H1 (cell line): ENCODE results near the gene HSPBP1. TPM values are rescaled to one million over a fixed set of nuclear protein-coding genes. Genes with fewer than 3 reads are reported as not detected.

Experiments used
- CTCF ChIA-PET: fragments of 300-600 bp; sonication (Branson Sonifier 250); formaldehyde crosslinking; loops from one replicate; lab custom pipeline; 2021; ENCODE audit not compliant: partially characterized antibody; lab: Charles Lee
- POLR2A ChIA-PET: fragments of 300-600 bp; sonication (Branson Sonifier 250); formaldehyde crosslinking; loops from one replicate; lab custom pipeline; 2021; ENCODE audit warnings: inconsistent platforms; ENCODE audit not compliant: partially characterized antibody; lab: Charles Lee
- DNase-seq, 2 experiments: peaks; one replicate each; pipeline versions ENCODE4 v3.0.0 to v3.0.0-alpha.2; 2010 to 2022; ENCODE audit warnings: low spot score in 2 of 2, low read depth in 1 of 2, mixed read lengths in 1 of 2
- FAIRE-seq: peaks from 2 replicates; lab custom pipeline; 2011; peaks lifted over from hg19 to GRCh38; lab: Jason Lieb, UNC
- H2AFZ ChIP-seq: 2 replicates; pipeline ENCODE4 v1.8.1; 2012; ENCODE audit warnings: low read length, inconsistent platforms
- H2AK5ac ChIP-seq: 2 replicates; pipeline ENCODE4 v1.6.1; 2013; ENCODE audit warnings: low read depth, low read length
- H2BK120ac ChIP-seq: replicated peaks from 2 replicates; pipeline ENCODE3; 2013; ENCODE audit warnings: low read depth, low read length, inconsistent platforms
- H2BK12ac ChIP-seq: 2 replicates; pipeline ENCODE4 v1.6.1; 2013; ENCODE audit warnings: low read depth, low read length
- H2BK15ac ChIP-seq: 2 replicates; pipeline ENCODE4 v1.6.1; 2013; ENCODE audit warnings: low read length
- H2BK20ac ChIP-seq: 2 replicates; pipeline ENCODE4 v1.6.1; 2013; ENCODE audit warnings: low read length
- H2BK5ac ChIP-seq: 2 replicates; pipeline ENCODE4 v1.6.1; 2013; ENCODE audit warnings: low read depth, low read length
- H3K14ac ChIP-seq: 2 replicates; pipeline ENCODE4 v1.6.1; 2013; ENCODE audit warnings: inconsistent platforms; ENCODE audit not compliant: insufficient read length
- H3K18ac ChIP-seq: 2 replicates; pipeline ENCODE4 v1.6.1; 2013; ENCODE audit warnings: low read length; ENCODE audit errors: extremely low read depth
- H3K23ac ChIP-seq: 2 replicates; pipeline ENCODE4 v1.6.1; 2013; ENCODE audit warnings: inconsistent platforms; ENCODE audit not compliant: insufficient read length
- H3K23me2 ChIP-seq: 2 replicates; pipeline ENCODE4 v1.6.1; 2013; ENCODE audit warnings: low read depth, low read length
- H3K27ac ChIP-seq: 2 replicates; pipeline ENCODE4 v1.6.1; 2011; ENCODE audit warnings: low read depth, low read length, inconsistent platforms
- H3K27me3 ChIP-seq, 4 experiments: replicated peaks in 1 of 4; 1 replicate in 1 of 4; 2 replicates in 3 of 4; pipeline versions ENCODE4 v1.6.1 to v1.8.1; 2011 to 2013; ENCODE audit warnings: low read length in 3 of 4, mild to moderate bottlenecking in 3 of 4, inconsistent platforms in 2 of 4, mixed read lengths in 2 of 4, moderate library complexity in 1 of 4; ENCODE audit not compliant: control insufficient read depth in 3 of 4, insufficient read depth in 3 of 4; ENCODE audit errors: extremely low read depth in 1 of 4
- H3K36me3 ChIP-seq, 4 experiments: 2 replicates each; pipeline versions ENCODE4 v1.6.1 to v1.8.1; 2011 to 2013; ENCODE audit warnings: mild to moderate bottlenecking in 4 of 4, low read length in 3 of 4, moderate library complexity in 2 of 4, control low read depth in 1 of 4, inconsistent platforms in 1 of 4; ENCODE audit not compliant: insufficient read depth in 4 of 4, control insufficient read depth in 2 of 4
- H3K4ac ChIP-seq: replicated peaks from 2 replicates; pipeline ENCODE3; 2013; ENCODE audit warnings: low read length, low read depth, mixed read lengths, inconsistent platforms; ENCODE audit not compliant: insufficient read length
- H3K4me1 ChIP-seq, 4 experiments: replicated peaks in 1 of 4; 1 replicate in 1 of 4; 2 replicates in 3 of 4; pipeline versions ENCODE4 v1.6.1 to v1.8.1; 2011 to 2013; ENCODE audit warnings: low read length in 3 of 4, inconsistent platforms in 2 of 4, mixed read lengths in 1 of 4; ENCODE audit not compliant: insufficient read depth in 4 of 4, control insufficient read depth in 3 of 4
- H3K4me2 ChIP-seq, 2 experiments: 2 replicates each; pipeline versions ENCODE4 v1.6.1 to v1.8.1; 2011 to 2013; ENCODE audit warnings: low read depth in 2 of 2, low read length in 2 of 2, control low read depth in 1 of 2, inconsistent platforms in 1 of 2, mild to moderate bottlenecking in 1 of 2; ENCODE audit not compliant: insufficient read depth in 1 of 2
- H3K4me3 ChIP-seq, 4 experiments: fragments of 200-600, 300-600 bp in 1 of 4; sonication (generic), shearing (Covaris generic), sonication (Bioruptor Twin) in 1 of 4; 2 replicates each; pipeline versions ENCODE4 v1.5.1 to v1.8.1; 2011 to 2016; ENCODE audit warnings: low read length in 4 of 4, low read depth in 3 of 4, control low read depth in 2 of 4, inconsistent platforms in 2 of 4, mild to moderate bottlenecking in 2 of 4, mixed read lengths in 1 of 4, moderate library complexity in 1 of 4; ENCODE audit not compliant: insufficient read depth in 2 of 4; ENCODE audit errors: extremely low read depth in 1 of 4
- H3K56ac ChIP-seq: replicated peaks from 2 replicates; pipeline ENCODE3; 2013; ENCODE audit warnings: low read depth, mild to moderate bottlenecking, mixed read lengths, low read length, inconsistent platforms; ENCODE audit not compliant: insufficient read length
- H3K79me1 ChIP-seq: 2 replicates; pipeline ENCODE4 v1.6.1; 2013; ENCODE audit warnings: low read depth, low read length, control low read depth
- H3K79me2 ChIP-seq, 2 experiments: 2 replicates each; pipeline versions ENCODE4 v1.6.1 to v1.8.1; 2012 to 2013; ENCODE audit warnings: low read length in 2 of 2, mild to moderate bottlenecking in 2 of 2, inconsistent platforms in 1 of 2; ENCODE audit not compliant: insufficient read depth in 2 of 2, control insufficient read depth in 1 of 2
- H3K9ac ChIP-seq, 4 experiments: replicated peaks in 1 of 4; 1 replicate in 1 of 4; 2 replicates in 3 of 4; pipeline versions ENCODE4 v1.6.1 to v1.8.1; 2011 to 2013; ENCODE audit warnings: low read depth in 3 of 4, low read length in 3 of 4, control low read depth in 2 of 4, mild to moderate bottlenecking in 2 of 4, moderate library complexity in 2 of 4, inconsistent platforms in 1 of 4; ENCODE audit errors: extremely low read depth in 1 of 4
- H3K9me3 ChIP-seq, 2 experiments: 2 replicates each; pipeline versions ENCODE4 v1.6.1 to v1.8.1; 2012 to 2013; ENCODE audit warnings: mild to moderate bottlenecking in 2 of 2, moderate library complexity in 2 of 2, control low read depth in 1 of 2, inconsistent platforms in 1 of 2, low read depth in 1 of 2, low read length in 1 of 2, mixed read lengths in 1 of 2; ENCODE audit not compliant: insufficient read depth in 2 of 2
- H4K20me1 ChIP-seq, 2 experiments: replicated peaks in 1 of 2; 2 replicates each; pipeline versions ENCODE3 to v1.8.1; 2011 to 2013; ENCODE audit warnings: inconsistent platforms in 2 of 2, low read length in 2 of 2, mild to moderate bottlenecking in 1 of 2; ENCODE audit not compliant: insufficient read depth in 2 of 2, control insufficient read depth in 1 of 2
- H4K5ac ChIP-seq: 2 replicates; pipeline ENCODE4 v1.6.1; 2013; ENCODE audit warnings: low read length, low read depth, mixed read lengths, inconsistent platforms; ENCODE audit not compliant: insufficient read length
- H4K8ac ChIP-seq: 2 replicates; pipeline ENCODE4 v1.8.0; 2013; ENCODE audit warnings: mild to moderate bottlenecking, moderate library complexity, low read length, inconsistent platforms; ENCODE audit not compliant: insufficient read depth; ENCODE audit errors: extremely low read depth
- H4K91ac ChIP-seq: replicated peaks from 2 replicates; pipeline ENCODE3; 2013; ENCODE audit warnings: low read length, mixed read lengths, inconsistent platforms; ENCODE audit not compliant: insufficient read length
- ATF2 ChIP-seq: IDR thresholded peaks from 2 replicates; pipeline ENCODE4 v1.6.1; 2012; ENCODE audit warnings: low read length, inconsistent platforms
- ATF3 ChIP-seq: IDR thresholded peaks from 2 replicates; pipeline ENCODE4 v1.6.1; 2011; ENCODE audit warnings: low read depth, mild to moderate bottlenecking, low read length; ENCODE audit not compliant: insufficient read depth
- CREB1 ChIP-seq: IDR thresholded peaks from 2 replicates; pipeline ENCODE4 v1.6.1; 2012; ENCODE audit warnings: inconsistent platforms
- CTBP2 ChIP-seq: IDR thresholded peaks from 2 replicates; pipeline ENCODE4 v1.7.0; 2011; ENCODE audit warnings: borderline replicate concordance, mild to moderate bottlenecking, moderate library complexity, mixed read lengths, low read length; ENCODE audit not compliant: insufficient read depth, insufficient read length
- EP300 ChIP-seq, 2 experiments: IDR thresholded peaks; 1 replicate in 1 of 2; 2 replicates in 1 of 2; pipeline ENCODE4 v1.6.1; 2011 to 2012; ENCODE audit warnings: low read depth in 2 of 2, low read length in 2 of 2, mild to moderate bottlenecking in 2 of 2, borderline replicate concordance in 1 of 2, inconsistent platforms in 1 of 2, moderate library complexity in 1 of 2
- KDM4A ChIP-seq: IDR thresholded peaks from one replicate; pipeline ENCODE4 v1.7.1; 2012; ENCODE audit warnings: low read depth, mild to moderate bottlenecking, moderate library complexity, low read length, inconsistent platforms; ENCODE audit not compliant: severe bottlenecking
- MAX ChIP-seq: IDR thresholded peaks from 2 replicates; pipeline ENCODE4 v1.6.1; 2012; ENCODE audit warnings: inconsistent platforms
- RBBP5 ChIP-seq: IDR thresholded peaks from 2 replicates; pipeline ENCODE4 v1.7.1; 2012; ENCODE audit warnings: low read depth, mild to moderate bottlenecking, inconsistent platforms, low read length, moderate library complexity, borderline replicate concordance
- RFX5 ChIP-seq: IDR thresholded peaks from 2 replicates; pipeline ENCODE4 v1.6.1; 2011; ENCODE audit warnings: low read depth, low read length, improper control_type of control experiment, borderline replicate concordance
- RXRA ChIP-seq: IDR thresholded peaks from 2 replicates; pipeline ENCODE4 v1.6.1; 2011; ENCODE audit warnings: low read depth, mild to moderate bottlenecking, low read length, moderate library complexity; ENCODE audit not compliant: insufficient read depth
- WGBS, 2 experiments: shearing (Covaris generic) in 1 of 2; methylation state at CpG; one replicate each; pipeline versions ENCODE4 v1.1.6 to v1.1.7; 2013 to 2015; ENCODE audit warnings: low lambda C conversion rate in 2 of 2, mixed read lengths in 2 of 2, inconsistent platforms in 1 of 2, low coverage in 1 of 2, missing lambda C conversion rate in 1 of 2; ENCODE audit not compliant: insufficient replicate concordance in 2 of 2, insufficient coverage in 1 of 2, insufficient read length in 1 of 2; ENCODE audit errors: extremely low coverage in 1 of 2, missing lambda C conversion rate in 1 of 2; 5-methylcytosine and 5-hydroxymethylcytosine counted together
- polyA plus RNA-seq, 7 experiments: library from polyadenylated mRNA; depleted of rRNA in 3 of 7; stranded (reverse) in 5 of 7; unstranded in 2 of 7; fragments of >200 nt in 5 of 7; fragments of 200-250 nt in 2 of 7; gene quantifications; 1 replicate in 5 of 7; 2 replicates in 1 of 7; 4 replicates in 1 of 7; pipeline versions ENCODE4 v1.2.1 to v1.2.3, GENCODE V29; 2011 to 2013; ENCODE audit warnings: missing spikeins in 2 of 7, mixed read lengths in 2 of 7
- total RNA-seq: library from RNA; stranded (reverse); fragmentation: NEBNext Ultra II Directional; extraction: Animal tissue kit (Norgen Biotek cat#: 25700); gene quantifications from 2 replicates; pipeline ENCODE4 v1.2.1, GENCODE V29; 2021

The HSPBP1 gene
- total and polyA plus RNA-seq, 2 of the 8 experiments (the other 6 are each of a cell fraction or from before 2014, with no cell fraction given) = 63.4 to 100 TPM

GRCh38 chr19:55265173-55265572 is 14.7 kb downstream of the HSPBP1 start:
- H2BK15ac ChIP-seq = no peak overlapping the region
- no peak for FAIRE-seq
- peaks cover 0 to 6% of the 10 kb centered on the region in 2 experiments for H4K20me1 ChIP-seq
- POLR2A ChIA-PET = interaction anchor here (1.7 kb wide), 1 partner anchor 142 kb away, joined by 5 read pairs; the partner anchor contains the start of gene UBE2S
- H2BK12ac ChIP-seq = no peak overlapping the region
- no peaks in the 10 kb centered on the region for H3K4me1 ChIP-seq
- no peak overlapping the region for H3K4ac ChIP-seq
- H3K18ac ChIP-seq = no peak overlapping the region
- H2AK5ac ChIP-seq = no peak overlapping the region
- no peak overlapping the region for H2AFZ ChIP-seq
- no peak overlapping the region for H3K56ac ChIP-seq
- H4K5ac ChIP-seq = no peak overlapping the region
- no peak overlapping the region for H2BK120ac ChIP-seq
- CTCF ChIA-PET = interaction anchor here (1.4 kb wide), 1 partner anchor 13 kb away, joined by 4 read pairs; no protein-coding TSS in a partner anchor
- WGBS, 2 experiments = 85% methylated on average over 15 of the region's 16 CpGs; no CpG with 5 or more reads in 1 of the 2 experiments
- H3K27ac ChIP-seq = no peak overlapping the region
- H3K27me3 ChIP-seq = no peaks in the 10 kb centered on the region
- H2BK5ac ChIP-seq = no peak overlapping the region
- peaks cover 1% of the 10 kb centered on the region for H3K79me1 ChIP-seq
- H3K9me3 ChIP-seq = peaks cover 0 to 3% of the 10 kb centered on the region in 2 experiments; a peak in 3 of 4 replicates
- H2BK20ac ChIP-seq = no peak overlapping the region
- no peak overlapping the region for H3K4me2 ChIP-seq
- H3K9ac ChIP-seq = no peak overlapping the region
- H3K14ac ChIP-seq = no peak overlapping the region
- no peak overlapping the region for H3K4me3 ChIP-seq
- H4K91ac ChIP-seq = no peak overlapping the region
- no peak for DNase-seq
- H3K23me2 ChIP-seq = peaks cover 5% of the 10 kb centered on the region; the same call in 1 of the 2 replicates
- H3K79me2 ChIP-seq = peaks cover 0 to 6% of the 10 kb centered on the region in 2 experiments; a peak in 1 of 4 replicates
- no peaks in the 10 kb centered on the region for H3K36me3 ChIP-seq
- no peak overlapping the region; the same call in 1 of the 2 replicates for H4K8ac ChIP-seq
- no peak overlapping the region for H3K23ac ChIP-seq
- TF ChIP-seq KDM4A = no peak
- no peak for TF ChIP-seq EP300 (IDR thresholded peaks at IDR 0.05; ENCODE audit: borderline replicate concordance in 1 of 2, low read depth in 2 of 2, low read length in 2 of 2)
- no peak for TF ChIP-seq MAX
- TF ChIP-seq RBBP5 = no peak
- TF ChIP-seq RXRA = no peak
- TF ChIP-seq ATF2 = no peak
- no peak for TF ChIP-seq CREB1
- TF ChIP-seq ATF3 = no peak
- no peak for TF ChIP-seq RFX5
- no peak for TF ChIP-seq CTBP2
